Gastroesophageal sphincter (tissue), 3 donors: ENCODE measurements around the gene CENPV.

ENCODE experiments used
- CTCF ChIP-seq, 4 experiments: fragments of 200-600 bp in 2 of 4; fragments of 450-650 bp in 2 of 4; sonication (generic) in 1 of 4; IDR thresholded peaks; one replicate each; pipeline ENCODE4 v1.5.1; 2017 to 2019; ENCODE audit warnings: antibody characterized with exemption in 4 of 4, mild to moderate bottlenecking in 2 of 4, moderate library complexity in 2 of 4
- POLR2A ChIP-seq, 2 donors: fragments of 450-650 bp; IDR thresholded peaks; one replicate each; pipeline ENCODE4 v1.6.1; 2017; ENCODE audit warnings: antibody characterized with exemption in 2 of 2, mild to moderate bottlenecking in 2 of 2, moderate library complexity in 1 of 2

GRCh38 chr17:16306211-16306610, 47.1 kb downstream of the CENPV start:
- TF ChIP-seq CTCF (IDR thresholded peaks at IDR 0.05) (no peak), POLR2A (IDR thresholded peaks at IDR 0.05) (no peak)
